ENCODE results near the gene PEX6. TPM values are rescaled to one million over a fixed set of nuclear protein-coding genes. Genes with fewer than 3 reads are reported as not detected.

The PEX6 gene
- total and polyA plus RNA-seq, 2 of the 13 experiments (the other 11 are each of a cell fraction or from before 2014, with no cell fraction given) = 5.1 to 6.7 TPM

DNA sequence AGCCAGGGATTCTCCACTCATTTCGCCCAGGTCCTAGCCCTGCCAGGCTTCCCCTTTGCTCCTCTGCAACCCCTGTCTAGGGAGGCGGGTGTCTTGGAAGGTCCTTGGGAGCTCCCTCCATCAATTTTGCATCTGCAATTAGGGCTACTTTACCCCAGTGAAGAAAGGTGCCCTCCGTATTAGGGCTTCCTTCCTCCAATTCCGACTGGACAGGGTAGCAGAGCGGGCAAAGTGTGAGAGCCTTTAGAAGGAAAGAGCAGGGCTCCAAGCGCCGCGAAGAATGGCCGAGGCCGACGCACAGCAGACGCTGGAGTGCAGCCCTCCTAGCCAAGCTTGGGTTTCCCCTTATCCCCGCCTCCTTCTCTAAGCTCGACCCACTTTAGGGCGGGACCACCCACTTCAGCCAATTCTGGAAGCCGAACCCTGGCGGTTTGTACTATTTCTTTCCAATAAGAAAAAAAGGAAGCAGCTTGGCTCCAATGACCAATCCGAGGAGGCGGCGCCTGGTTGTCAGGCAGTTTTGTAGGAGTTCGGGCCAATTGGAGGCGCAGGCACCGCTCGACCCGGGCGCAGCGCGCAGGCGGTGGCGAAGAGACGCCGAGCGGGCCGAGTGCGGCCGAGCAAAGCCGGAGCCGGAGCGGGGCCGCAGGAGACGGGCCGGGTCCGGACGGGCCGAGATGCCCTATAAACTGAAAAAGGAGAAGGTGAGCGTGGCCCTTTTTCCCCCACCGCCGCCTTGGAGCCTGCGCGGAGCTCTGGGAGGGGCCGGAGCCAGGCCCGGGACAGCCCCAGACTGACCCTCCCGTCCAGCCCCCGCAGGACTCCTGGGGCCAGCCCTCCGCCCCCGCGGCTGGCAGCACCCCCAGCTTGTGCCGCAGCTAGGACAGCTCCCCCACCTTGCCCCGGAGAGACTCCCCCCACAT is 5.3 kb upstream of the PEX6 start, which contains the start of gene PPP2R5D (continued):
- no peak for TF ChIP-seq ZNF598 (CRISPR knock-in tag; IDR thresholded peaks at IDR 0.05; ENCODE audit: borderline replicate concordance)
- peak; percentile 74; the same call in 1 of the 2 replicates for TF ChIP-seq MEF2D (CRISPR knock-in tag; IDR thresholded peaks at IDR 0.05)
- TF ChIP-seq BCL6 (CRISPR knock-in tag; IDR thresholded peaks at IDR 0.05) = peak; percentile 8; the same call in 1 of the 2 replicates
- no peak for TF ChIP-seq ELF4 (CRISPR knock-in tag; IDR thresholded peaks at IDR 0.05; ENCODE audit: borderline replicate concordance)
- TF ChIP-seq KLF13 (CRISPR knock-in tag; IDR thresholded peaks at IDR 0.05) = no peak
- TF ChIP-seq, protein P1, sequence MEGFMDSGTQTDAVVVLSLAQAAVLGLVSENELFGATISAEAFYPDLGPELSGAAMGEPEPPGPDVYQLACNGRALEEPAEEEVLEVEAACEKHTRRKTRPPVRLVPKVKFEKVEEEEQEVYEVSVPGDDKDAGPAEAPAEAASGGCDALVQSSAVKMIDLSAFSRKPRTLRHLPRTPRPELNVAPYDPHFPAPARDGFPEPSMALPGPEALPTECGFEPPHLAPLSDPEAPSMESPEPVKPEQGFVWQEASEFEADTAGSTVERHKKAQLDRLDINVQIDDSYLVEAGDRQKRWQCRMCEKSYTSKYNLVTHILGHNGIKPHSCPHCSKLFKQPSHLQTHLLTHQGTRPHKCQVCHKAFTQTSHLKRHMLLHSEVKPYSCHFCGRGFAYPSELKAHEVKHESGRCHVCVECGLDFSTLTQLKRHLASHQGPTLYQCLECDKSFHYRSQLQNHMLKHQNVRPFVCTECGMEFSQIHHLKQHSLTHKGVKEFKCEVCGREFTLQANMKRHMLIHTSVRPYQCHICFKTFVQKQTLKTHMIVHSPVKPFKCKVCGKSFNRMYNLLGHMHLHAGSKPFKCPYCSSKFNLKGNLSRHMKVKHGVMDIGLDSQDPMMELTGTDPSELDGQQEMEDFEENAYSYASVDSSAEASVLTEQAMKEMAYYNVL (CRISPR knock-in tag; IDR thresholded peaks at IDR 0.05; ENCODE audit: borderline replicate concordance) = peak; percentile 65; the same call in 1 of the 2 replicates
- no peak for TF ChIP-seq ZNF839 (CRISPR knock-in tag; IDR thresholded peaks at IDR 0.05; ENCODE audit: borderline replicate concordance)
- TF ChIP-seq IRF2 (CRISPR knock-in tag; IDR thresholded peaks at IDR 0.05) = peak; percentile 36; the same call in 1 of the 2 replicates
- TF ChIP-seq ZNF746 (CRISPR knock-in tag; IDR thresholded peaks at IDR 0.05) = no peak
- TF ChIP-seq, protein P2, sequence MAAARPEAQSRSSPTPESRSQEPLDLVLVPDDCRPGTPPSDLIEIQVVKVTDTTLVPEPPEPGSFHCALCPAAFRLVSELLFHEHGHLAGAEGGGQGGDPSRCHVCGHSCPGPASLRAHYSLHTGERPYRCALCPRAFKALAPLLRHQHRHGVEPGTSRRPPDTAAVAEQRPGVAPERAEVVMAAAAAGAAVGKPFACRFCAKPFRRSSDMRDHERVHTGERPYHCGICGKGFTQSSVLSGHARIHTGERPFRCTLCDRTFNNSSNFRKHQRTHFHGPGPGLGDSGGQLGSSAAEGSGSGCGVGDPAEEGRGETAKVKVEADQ (CRISPR knock-in tag; IDR thresholded peaks at IDR 0.05; ENCODE audit: borderline replicate concordance) = peak; percentile 38
- no peak for TF ChIP-seq PAF1 (CRISPR knock-in tag; IDR thresholded peaks at IDR 0.05)
- peak; percentile 89; the same call in 1 of the 2 replicates for TF ChIP-seq ISX (CRISPR knock-in tag; conservative IDR thresholded peaks at IDR 0.05)
- TF ChIP-seq CEBPG (CRISPR knock-in tag; IDR thresholded peaks at IDR 0.05) = 0 out of 2 replicates have a peak, but pooled peaks have one; percentile 4
- TF ChIP-seq ZFP36L2 (CRISPR knock-in tag; IDR thresholded peaks at IDR 0.05) = no peak
- no peak for TF ChIP-seq HNRNPUL1 (IDR thresholded peaks at IDR 0.05; ENCODE audit: low read depth, low read length)
- TF ChIP-seq CCDC6 (CRISPR knock-in tag; IDR thresholded peaks at IDR 0.05) = no peak
- TF ChIP-seq CTCF (CRISPR knock-in tag; IDR thresholded peaks at IDR 0.05) = no peak
- no peak for TF ChIP-seq ZNF7 (CRISPR knock-in tag; IDR thresholded peaks at IDR 0.05)
- no peak for TF ChIP-seq CBX1 (IDR thresholded peaks at IDR 0.05; ENCODE audit: low read depth)
- TF ChIP-seq ZNF121 (CRISPR knock-in tag; IDR thresholded peaks at IDR 0.05) = 0 out of 2 replicates have a peak, but pooled peaks have one; percentile 57
- TF ChIP-seq ZNF234 (CRISPR knock-in tag; conservative IDR thresholded peaks at IDR 0.05) = 0 out of 2 replicates have a peak, but pooled peaks have one; percentile 51
- TF ChIP-seq, protein P3, sequence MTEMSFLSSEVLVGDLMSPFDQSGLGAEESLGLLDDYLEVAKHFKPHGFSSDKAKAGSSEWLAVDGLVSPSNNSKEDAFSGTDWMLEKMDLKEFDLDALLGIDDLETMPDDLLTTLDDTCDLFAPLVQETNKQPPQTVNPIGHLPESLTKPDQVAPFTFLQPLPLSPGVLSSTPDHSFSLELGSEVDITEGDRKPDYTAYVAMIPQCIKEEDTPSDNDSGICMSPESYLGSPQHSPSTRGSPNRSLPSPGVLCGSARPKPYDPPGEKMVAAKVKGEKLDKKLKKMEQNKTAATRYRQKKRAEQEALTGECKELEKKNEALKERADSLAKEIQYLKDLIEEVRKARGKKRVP (CRISPR knock-in tag; IDR thresholded peaks at IDR 0.05) = no peak
- TF ChIP-seq ZNF737 (CRISPR knock-in tag; IDR thresholded peaks at IDR 0.05; ENCODE audit: borderline replicate concordance) = no peak
- no peak for TF ChIP-seq DPF2 (CRISPR knock-in tag; IDR thresholded peaks at IDR 0.05; ENCODE audit: borderline replicate concordance, low read depth)
- 0 out of 2 replicates have a peak, but pooled peaks have one; percentile 33 for TF ChIP-seq ZNF143 (CRISPR knock-in tag; IDR thresholded peaks at IDR 0.05)

All from HepG2 (cell line).